ENCODE measurements around the gene THRB. TPM values are rescaled to one million over a fixed set of nuclear protein-coding genes. Genes with fewer than 3 reads are reported as not detected.

THRB gene
- total RNA-seq, 4 donors from 2014 or later = 3.7 to 11.3 (median 6.1) TPM

DNA sequence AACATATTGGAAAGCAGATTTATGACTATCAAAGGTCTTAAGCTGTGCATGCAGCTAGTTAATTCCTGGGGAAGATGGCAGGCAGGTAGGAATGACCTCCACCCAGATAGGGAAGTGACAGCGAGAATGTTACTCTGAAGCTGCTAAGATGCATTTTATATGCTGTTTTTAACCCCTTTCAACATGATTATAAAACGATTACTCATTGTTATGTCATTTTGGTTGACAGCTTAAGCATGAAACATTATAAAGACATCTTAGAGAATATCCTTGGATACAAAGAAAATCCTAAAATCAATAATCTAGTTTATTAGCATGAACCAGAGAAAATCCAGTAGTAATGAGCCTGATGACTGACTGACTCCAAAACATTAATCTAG is 329.1 kb downstream of the THRB start:
- H3K4me3 ChIP-seq = no peak overlapping the region
- H3K4me1 ChIP-seq = peaks cover 0 to 14% (median 0%) of the 10 kb centered on the region in 3 donors
- no peak overlapping the region for H3K27ac ChIP-seq
- no peaks in the 10 kb centered on the region for H3K36me3 ChIP-seq
- intact Hi-C loops (cut with DNase I) = no loop called here
- H3K9me3 ChIP-seq = no peaks in the 10 kb centered on the region
- TF ChIP-seq, protein P1, sequence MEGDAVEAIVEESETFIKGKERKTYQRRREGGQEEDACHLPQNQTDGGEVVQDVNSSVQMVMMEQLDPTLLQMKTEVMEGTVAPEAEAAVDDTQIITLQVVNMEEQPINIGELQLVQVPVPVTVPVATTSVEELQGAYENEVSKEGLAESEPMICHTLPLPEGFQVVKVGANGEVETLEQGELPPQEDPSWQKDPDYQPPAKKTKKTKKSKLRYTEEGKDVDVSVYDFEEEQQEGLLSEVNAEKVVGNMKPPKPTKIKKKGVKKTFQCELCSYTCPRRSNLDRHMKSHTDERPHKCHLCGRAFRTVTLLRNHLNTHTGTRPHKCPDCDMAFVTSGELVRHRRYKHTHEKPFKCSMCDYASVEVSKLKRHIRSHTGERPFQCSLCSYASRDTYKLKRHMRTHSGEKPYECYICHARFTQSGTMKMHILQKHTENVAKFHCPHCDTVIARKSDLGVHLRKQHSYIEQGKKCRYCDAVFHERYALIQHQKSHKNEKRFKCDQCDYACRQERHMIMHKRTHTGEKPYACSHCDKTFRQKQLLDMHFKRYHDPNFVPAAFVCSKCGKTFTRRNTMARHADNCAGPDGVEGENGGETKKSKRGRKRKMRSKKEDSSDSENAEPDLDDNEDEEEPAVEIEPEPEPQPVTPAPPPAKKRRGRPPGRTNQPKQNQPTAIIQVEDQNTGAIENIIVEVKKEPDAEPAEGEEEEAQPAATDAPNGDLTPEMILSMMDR (IDR thresholded peaks at IDR 0.05) = no peak
- no peak for TF ChIP-seq POLR2A (IDR thresholded peaks at IDR 0.05)
- no peaks in the 10 kb centered on the region for H3K27me3 ChIP-seq
- 58 to 61% methylated on average over 2 of the region's 2 CpGs for WGBS, 2 donors
- no peak for DNase-seq

DNA sequence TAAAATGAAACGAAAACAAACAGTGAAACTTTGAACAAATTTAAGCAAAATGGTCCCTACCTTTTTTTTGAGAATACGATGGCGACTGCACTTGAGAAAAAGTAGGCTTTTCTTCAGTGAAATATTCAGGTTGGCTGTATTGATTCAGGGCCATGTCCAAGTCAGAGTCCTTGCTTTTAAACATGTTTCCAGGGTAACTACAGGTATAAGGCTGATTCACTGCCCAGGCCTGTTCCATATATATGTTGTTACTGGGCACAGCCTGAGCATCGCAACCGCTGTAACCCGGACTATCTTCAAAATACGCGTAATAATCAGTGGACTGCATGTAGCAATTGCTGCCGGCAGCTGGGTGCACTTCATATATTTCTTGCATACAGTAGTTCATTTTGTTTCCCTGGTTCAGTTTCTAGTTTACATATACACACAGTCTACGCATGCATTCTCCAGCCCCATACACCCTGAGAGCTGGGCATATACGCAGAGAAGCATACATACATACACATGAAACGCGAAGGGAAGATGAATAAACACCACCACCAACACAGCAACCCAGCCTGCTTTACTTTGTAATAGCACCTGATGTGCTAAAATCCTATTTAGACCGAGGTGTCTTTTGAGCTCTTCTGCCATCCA is 329.6 kb downstream of the THRB start:
- DNase-seq = no peak
- H3K27me3 ChIP-seq = no peaks in the 10 kb centered on the region
- H3K9me3 ChIP-seq = no peaks in the 10 kb centered on the region
- H3K4me1 ChIP-seq = peaks cover 0 to 14% (median 0%) of the 10 kb centered on the region in 3 donors
- no peak for TF ChIP-seq POLR2A (IDR thresholded peaks at IDR 0.05)
- TF ChIP-seq, protein P1 (IDR thresholded peaks at IDR 0.05) = no peak
- no peak overlapping the region for H3K27ac ChIP-seq
- no peaks in the 10 kb centered on the region for H3K36me3 ChIP-seq
- WGBS, 2 donors = 96% methylated on average over 14 of the region's 14 CpGs
- intact Hi-C loops (cut with DNase I) = no loop called here
- no peak overlapping the region for H3K4me3 ChIP-seq

DNA sequence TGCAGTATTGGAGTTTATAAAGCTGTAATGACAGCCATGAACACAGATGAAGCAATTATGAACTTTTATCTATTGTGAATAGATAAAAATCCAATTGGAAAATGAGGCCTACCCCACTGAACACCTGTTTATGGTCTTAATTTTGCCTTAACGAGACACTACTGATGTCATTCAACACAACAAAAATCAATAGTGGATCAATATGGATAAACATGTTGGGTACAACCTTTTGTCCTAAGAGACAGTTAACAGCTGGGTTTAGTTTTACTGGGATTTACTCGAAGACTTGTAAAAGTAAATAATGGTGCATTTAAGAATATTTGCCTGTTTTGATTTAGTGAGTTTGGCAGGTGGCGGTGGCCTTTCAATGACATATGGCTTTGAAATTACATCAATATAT is 331.7 kb downstream of the THRB start:
- H3K4me3 ChIP-seq = no peak overlapping the region
- intact Hi-C loops (cut with DNase I) = no loop called here
- WGBS, 2 donors = 89% methylated on average over 3 of the region's 3 CpGs
- TF ChIP-seq, protein P1 (IDR thresholded peaks at IDR 0.05) = no peak
- no peak for TF ChIP-seq POLR2A (IDR thresholded peaks at IDR 0.05)
- H3K27ac ChIP-seq = no peak overlapping the region
- no peak for DNase-seq
- H3K4me1 ChIP-seq = peaks cover 0 to 14% (median 0%) of the 10 kb centered on the region in 3 donors
- no peaks in the 10 kb centered on the region for H3K9me3 ChIP-seq
- no peaks in the 10 kb centered on the region for H3K27me3 ChIP-seq
- no peaks in the 10 kb centered on the region for H3K36me3 ChIP-seq

DNA sequence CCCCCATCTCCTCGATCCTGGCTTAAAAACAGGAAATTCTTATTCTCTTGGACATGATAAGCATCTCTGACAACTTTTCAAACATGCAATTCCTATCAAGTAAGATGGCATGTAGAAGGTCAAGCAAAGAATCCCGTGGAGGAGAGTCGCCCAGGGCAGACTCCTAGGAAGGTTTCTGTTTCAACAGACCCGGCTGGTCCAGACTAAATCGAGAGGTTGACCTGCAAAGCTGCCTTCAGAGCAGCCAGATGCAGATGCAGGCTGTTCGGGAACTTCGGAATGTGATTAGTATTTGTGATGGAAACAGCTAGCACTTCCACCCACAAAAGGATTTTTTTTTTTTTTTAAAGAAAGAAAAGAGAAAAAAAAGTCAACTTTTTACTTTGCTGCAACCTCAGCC is 332.8 kb downstream of the THRB start:
- Histone ChIP-seq H3K27me3 (no peaks in the 10 kb centered on the region), H3K27ac (peak overlapping the region in 1 of 4 donors; percentile 10), H3K4me1 (peaks cover 0 to 14% (median 0%) of the 10 kb centered on the region in 3 donors), H3K4me3 (peak overlapping the region in 1 of 4 donors; percentile 25), H3K36me3 (no peaks in the 10 kb centered on the region), H3K9me3 (no peaks in the 10 kb centered on the region)
- 49 to 63% methylated on average over 6 to 7 of the region's 7 CpGs for WGBS, 2 donors
- TF ChIP-seq, protein P1 (IDR thresholded peaks at IDR 0.05) = no peak
- TF ChIP-seq POLR2A (IDR thresholded peaks at IDR 0.05) = no peak
- no peak for DNase-seq
- intact Hi-C loops (cut with DNase I) = no loop called here

DNA sequence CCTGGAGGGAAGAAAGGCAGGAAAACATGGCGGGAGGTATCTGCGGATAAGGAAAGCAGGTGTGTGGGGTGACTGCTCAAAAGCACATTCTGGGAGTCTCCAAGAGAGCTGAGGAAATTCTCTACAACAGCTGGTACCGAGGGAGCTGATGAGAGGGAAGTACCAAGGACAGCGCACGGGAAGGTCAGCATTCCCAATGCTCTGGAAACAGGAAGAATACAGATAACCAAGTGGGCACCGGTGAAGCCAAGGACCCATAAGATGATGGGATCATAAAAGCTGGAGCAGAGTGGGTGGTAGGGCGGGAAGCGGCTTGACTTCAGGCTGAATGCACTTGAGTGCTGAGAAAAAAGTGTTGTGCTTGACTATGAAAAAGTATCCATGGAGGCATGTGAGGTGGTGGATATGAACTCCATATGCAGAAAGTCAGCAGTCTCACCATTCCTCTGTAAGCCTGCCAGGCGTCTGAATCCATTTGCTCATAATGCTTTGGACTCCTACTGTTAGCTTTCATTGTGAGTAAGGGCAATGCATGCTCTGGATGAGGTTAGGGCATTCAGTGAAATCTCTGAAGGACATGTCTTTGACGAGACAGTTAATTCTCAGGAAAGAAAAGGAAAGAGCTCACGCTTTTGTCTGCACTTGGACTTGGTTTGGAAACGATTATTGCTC is 334.1 kb downstream of the THRB start:
- no peaks in the 10 kb centered on the region for H3K27me3 ChIP-seq
- no peaks in the 10 kb centered on the region for H3K9me3 ChIP-seq
- no peaks in the 10 kb centered on the region for H3K36me3 ChIP-seq
- H3K27ac ChIP-seq = no peak overlapping the region
- DNase-seq = no peak
- peaks cover 0 to 14% (median 0%) of the 10 kb centered on the region in 3 donors for H3K4me1 ChIP-seq
- no peak overlapping the region for H3K4me3 ChIP-seq
- TF ChIP-seq, protein P1 (IDR thresholded peaks at IDR 0.05) = no peak
- no peak for TF ChIP-seq POLR2A (IDR thresholded peaks at IDR 0.05)
- WGBS, 2 donors = 74 to 79% methylated on average over 12 of the region's 12 CpGs
- intact Hi-C loops (cut with DNase I) = no loop called here

Data from esophagus squamous epithelium (tissue), 5 donors.